Measurements from ENCODE around the gene AP1M2. TPM values are rescaled to one million over a fixed set of nuclear protein-coding genes. Genes with fewer than 3 reads are reported as not detected.

The AP1M2 gene
- polyA plus RNA-seq, 2 of the 4 experiments (the other 2 are of a cell fraction): 17.4 to 53.1 TPM

DNA sequence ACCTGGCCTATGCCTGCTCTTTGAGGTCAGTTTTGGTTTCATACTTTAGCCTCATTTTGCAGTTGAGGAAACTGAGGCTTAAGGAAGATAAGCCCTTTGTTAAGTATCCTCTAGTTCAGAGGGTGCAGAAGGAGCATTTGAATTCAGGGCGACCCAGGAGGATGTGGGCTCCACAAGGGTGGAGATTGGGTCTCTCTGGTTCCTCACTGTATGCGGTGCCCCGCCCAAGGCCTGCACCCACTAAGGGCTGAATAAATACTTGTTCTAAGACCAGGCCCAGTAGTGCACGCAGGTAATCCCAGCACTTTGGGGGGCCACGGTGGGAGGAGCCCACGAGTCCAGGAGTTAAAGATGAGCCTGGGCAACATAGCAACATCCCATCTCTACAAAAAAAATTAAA, 37.5 kb upstream of the AP1M2 start:
- no peak for TF ChIP-seq HOXB5 (CRISPR knock-in tag; IDR thresholded peaks at IDR 0.05)
- no peak for TF ChIP-seq USF2 (IDR thresholded peaks at IDR 0.05)
- TF ChIP-seq, protein P1, sequence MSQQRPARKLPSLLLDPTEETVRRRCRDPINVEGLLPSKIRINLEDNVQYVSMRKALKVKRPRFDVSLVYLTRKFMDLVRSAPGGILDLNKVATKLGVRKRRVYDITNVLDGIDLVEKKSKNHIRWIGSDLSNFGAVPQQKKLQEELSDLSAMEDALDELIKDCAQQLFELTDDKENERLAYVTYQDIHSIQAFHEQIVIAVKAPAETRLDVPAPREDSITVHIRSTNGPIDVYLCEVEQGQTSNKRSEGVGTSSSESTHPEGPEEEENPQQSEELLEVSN (IDR thresholded peaks at IDR 0.05; ENCODE audit: borderline replicate concordance, low read depth): no peak
- TF ChIP-seq KDM1A (IDR thresholded peaks at IDR 0.05; ENCODE audit: low read depth): no peak
- TF ChIP-seq, protein P2, sequence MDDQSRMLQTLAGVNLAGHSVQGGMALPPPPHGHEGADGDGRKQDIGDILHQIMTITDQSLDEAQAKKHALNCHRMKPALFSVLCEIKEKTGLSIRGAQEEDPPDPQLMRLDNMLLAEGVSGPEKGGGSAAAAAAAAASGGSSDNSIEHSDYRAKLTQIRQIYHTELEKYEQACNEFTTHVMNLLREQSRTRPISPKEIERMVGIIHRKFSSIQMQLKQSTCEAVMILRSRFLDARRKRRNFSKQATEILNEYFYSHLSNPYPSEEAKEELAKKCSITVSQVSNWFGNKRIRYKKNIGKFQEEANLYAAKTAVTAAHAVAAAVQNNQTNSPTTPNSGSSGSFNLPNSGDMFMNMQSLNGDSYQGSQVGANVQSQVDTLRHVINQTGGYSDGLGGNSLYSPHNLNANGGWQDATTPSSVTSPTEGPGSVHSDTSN (IDR thresholded peaks at IDR 0.05): no peak
- TF ChIP-seq EP300 (IDR thresholded peaks at IDR 0.05): no peak
- TF ChIP-seq, protein P3, sequence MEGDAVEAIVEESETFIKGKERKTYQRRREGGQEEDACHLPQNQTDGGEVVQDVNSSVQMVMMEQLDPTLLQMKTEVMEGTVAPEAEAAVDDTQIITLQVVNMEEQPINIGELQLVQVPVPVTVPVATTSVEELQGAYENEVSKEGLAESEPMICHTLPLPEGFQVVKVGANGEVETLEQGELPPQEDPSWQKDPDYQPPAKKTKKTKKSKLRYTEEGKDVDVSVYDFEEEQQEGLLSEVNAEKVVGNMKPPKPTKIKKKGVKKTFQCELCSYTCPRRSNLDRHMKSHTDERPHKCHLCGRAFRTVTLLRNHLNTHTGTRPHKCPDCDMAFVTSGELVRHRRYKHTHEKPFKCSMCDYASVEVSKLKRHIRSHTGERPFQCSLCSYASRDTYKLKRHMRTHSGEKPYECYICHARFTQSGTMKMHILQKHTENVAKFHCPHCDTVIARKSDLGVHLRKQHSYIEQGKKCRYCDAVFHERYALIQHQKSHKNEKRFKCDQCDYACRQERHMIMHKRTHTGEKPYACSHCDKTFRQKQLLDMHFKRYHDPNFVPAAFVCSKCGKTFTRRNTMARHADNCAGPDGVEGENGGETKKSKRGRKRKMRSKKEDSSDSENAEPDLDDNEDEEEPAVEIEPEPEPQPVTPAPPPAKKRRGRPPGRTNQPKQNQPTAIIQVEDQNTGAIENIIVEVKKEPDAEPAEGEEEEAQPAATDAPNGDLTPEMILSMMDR (IDR thresholded peaks at IDR 0.05): no peak
- TF ChIP-seq MAFK (IDR thresholded peaks at IDR 0.05; ENCODE audit: partially characterized antibody): no peak
- TF ChIP-seq CBX8 (IDR thresholded peaks at IDR 0.05): no peak
- no peak for TF ChIP-seq BHLHE40 (IDR thresholded peaks at IDR 0.05; ENCODE audit: low read depth, low read length)
- no peak for TF ChIP-seq RARB (CRISPR knock-in tag; IDR thresholded peaks at IDR 0.05)
- TF ChIP-seq FOSL2 (IDR thresholded peaks at IDR 0.05): no peak
- TF ChIP-seq FOSL2 (CRISPR knock-in tag; IDR thresholded peaks at IDR 0.05): no peak
- no peak for TF ChIP-seq ATOH8 (CRISPR knock-in tag; IDR thresholded peaks at IDR 0.05; ENCODE audit: low read depth)
- TF ChIP-seq, protein P4, sequence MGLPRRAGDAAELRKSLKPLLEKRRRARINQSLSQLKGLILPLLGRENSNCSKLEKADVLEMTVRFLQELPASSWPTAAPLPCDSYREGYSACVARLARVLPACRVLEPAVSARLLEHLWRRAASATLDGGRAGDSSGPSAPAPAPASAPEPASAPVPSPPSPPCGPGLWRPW (IDR thresholded peaks at IDR 0.05): no peak
- TF ChIP-seq FOSB (CRISPR knock-in tag; IDR thresholded peaks at IDR 0.05): no peak
- TF ChIP-seq MYC (IDR thresholded peaks at IDR 0.05; ENCODE audit: borderline replicate concordance, low read length): no peak
- no peak for TF ChIP-seq BCL3 (IDR thresholded peaks at IDR 0.05)
- TF ChIP-seq JUNB (IDR thresholded peaks at IDR 0.05): no peak
- no peak for TF ChIP-seq EHMT2 (IDR thresholded peaks at IDR 0.05; ENCODE audit: low read depth)
- no peak for TF ChIP-seq TP53 (CRISPR knock-in tag; IDR thresholded peaks at IDR 0.05)
- POLR2A ChIA-PET: interaction anchor here (1.4 kb wide), 1 partner anchor 20 kb away, joined by 10 read pairs; no protein-coding TSS in a partner anchor
- H3K4me3 ChIP-seq: no peak overlapping the region; the same call in 2 of the 3 replicates
- DNase-seq (ENCODE audit: low read depth in 1 of 2, low spot score in 1 of 2) (no peak), ATAC-seq (no peak), FAIRE-seq (no peak)
- 98% methylated on average over 6 of the region's 6 CpGs for WGBS (ENCODE audit: missing lambda C conversion rate)
- H3K4me2 ChIP-seq: peak overlapping the region; percentile 97
- CTCF ChIA-PET: no interaction called here
- no peak overlapping the region for H3K27ac ChIP-seq
- H3K4me1 ChIP-seq: 0 out of 3 replicates have a peak, but pooled peaks cover 4% of the 10 kb centered on the region
- no peaks in the 10 kb centered on the region for H3K9me3 ChIP-seq

DNA sequence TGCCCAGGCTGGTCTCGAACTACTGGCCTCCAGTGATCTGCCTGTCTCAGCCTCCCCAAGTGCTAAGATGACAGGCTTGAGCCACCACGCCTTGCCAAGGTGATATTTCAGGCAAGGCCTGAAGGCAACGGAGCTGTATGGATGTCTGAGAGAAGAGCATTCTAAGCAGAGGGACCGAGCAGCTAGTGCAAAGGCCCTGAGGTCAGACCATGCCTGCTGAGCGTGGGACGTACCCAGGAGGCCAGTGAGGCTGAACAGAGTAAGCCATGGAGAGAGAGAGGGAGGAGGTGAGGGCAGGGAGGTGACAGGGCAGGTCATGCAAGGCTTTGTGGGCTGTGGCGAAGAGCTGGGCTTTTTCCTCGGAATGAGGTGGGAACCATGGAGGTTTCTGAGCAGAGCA, 34.9 kb upstream of the AP1M2 start:
- Histone ChIP-seq H3K27ac (no peak overlapping the region), H3K4me1 (0 out of 3 replicates have a peak, but pooled peaks cover 4% of the 10 kb centered on the region), H3K9me3 (no peaks in the 10 kb centered on the region), H3K4me2 (no peak overlapping the region), H3K4me3 (no peak overlapping the region)
- 87% methylated on average over 8 of the region's 8 CpGs for WGBS (ENCODE audit: missing lambda C conversion rate)
- ATAC-seq: no peak
- FAIRE-seq: no peak
- POLR2A ChIA-PET: no interaction called here
- TF ChIP-seq SMC3 (IDR thresholded peaks at IDR 0.05) (no peak), ZC3H11A (IDR thresholded peaks at IDR 0.05) (no peak), POLR2AphosphoS2 (conservative IDR thresholded peaks at IDR 0.05; ENCODE audit: low read length) (no peak), SREBF2 (IDR thresholded peaks at IDR 0.05) (no peak), KDM1A (IDR thresholded peaks at IDR 0.05; ENCODE audit: low read depth) (no peak), ZFP36 (IDR thresholded peaks at IDR 0.05; ENCODE audit: borderline replicate concordance, partially characterized antibody) (no peak), HEYL (CRISPR knock-in tag; IDR thresholded peaks at IDR 0.05) (no peak), MAX (IDR thresholded peaks at IDR 0.05) (no peak), KDM5A (IDR thresholded peaks at IDR 0.05) (no peak), ESRRA (IDR thresholded peaks at IDR 0.05; ENCODE audit: borderline replicate concordance, low read length) (no peak), ZSCAN20 (CRISPR knock-in tag; IDR thresholded peaks at IDR 0.05) (no peak), MAFK (IDR thresholded peaks at IDR 0.05; ENCODE audit: partially characterized antibody) (no peak), EP300 (IDR thresholded peaks at IDR 0.05) (no peak), JUNB (IDR thresholded peaks at IDR 0.05) (no peak)
- TF ChIP-seq, protein P2 (IDR thresholded peaks at IDR 0.05): no peak
- no peak for DNase-seq (ENCODE audit: low read depth in 1 of 2, low spot score in 1 of 2)
- CTCF ChIA-PET: interaction anchor here (0.5 to 2.3 kb wide), 6 partner anchors 16 to 129 kb away, joined by 3 to 14 read pairs (median 4); no protein-coding TSS in a partner anchor
